HG03442 (cell line): ENCODE data around the gene FAM240B.

ENCODE experiments used
- ATAC-seq: cut with Tn5 transposase; IDR thresholded peaks from one replicate; pipeline ENCODE4 v1.9.1; 2021; ENCODE audit warnings: mild to moderate bottlenecking, moderate library complexity; ENCODE audit not compliant: unreplicated experiment

FAM240B gene

DNA sequence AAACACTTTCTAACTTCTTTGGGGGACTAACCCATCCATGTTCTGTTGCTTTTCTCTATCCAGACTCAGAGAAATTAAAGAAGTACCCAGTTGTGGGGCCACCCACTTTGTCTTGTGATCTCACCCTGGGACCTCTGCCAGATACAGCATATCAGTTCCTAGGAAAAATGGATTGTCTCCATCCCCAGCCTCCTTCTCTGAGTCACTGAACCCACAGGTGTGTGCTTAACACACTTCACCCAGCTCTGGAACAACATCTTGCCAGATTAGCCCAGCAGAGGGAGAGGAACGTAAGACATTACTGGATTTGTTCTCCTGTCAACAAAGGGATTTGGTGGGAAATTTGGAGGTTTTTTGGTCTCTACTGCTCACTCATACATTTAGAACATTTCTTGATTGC lies 19.2 kb downstream of the FAM240B start:
- ATAC-seq, result no peak

DNA sequence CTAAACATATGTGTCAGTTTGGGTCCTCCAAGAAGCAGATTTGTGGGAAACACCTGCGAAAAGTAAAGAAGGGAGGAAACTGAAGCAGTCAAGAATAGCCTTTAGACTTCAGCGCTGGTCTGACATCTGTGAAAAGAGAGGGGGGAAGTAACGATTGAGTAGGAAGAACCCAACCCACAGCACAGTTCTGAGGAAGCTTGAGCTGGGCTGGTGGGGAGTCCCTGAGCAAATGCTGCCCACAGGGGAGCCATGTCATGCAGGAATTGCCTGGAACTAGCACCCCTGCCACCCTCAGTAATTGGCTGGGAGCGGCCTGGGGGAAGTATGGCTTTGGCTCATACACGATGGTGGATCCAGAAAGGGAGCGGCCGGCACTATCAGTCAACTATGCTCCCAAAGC lies 20.6 kb downstream of the FAM240B start:
- no peak for ATAC-seq

DNA sequence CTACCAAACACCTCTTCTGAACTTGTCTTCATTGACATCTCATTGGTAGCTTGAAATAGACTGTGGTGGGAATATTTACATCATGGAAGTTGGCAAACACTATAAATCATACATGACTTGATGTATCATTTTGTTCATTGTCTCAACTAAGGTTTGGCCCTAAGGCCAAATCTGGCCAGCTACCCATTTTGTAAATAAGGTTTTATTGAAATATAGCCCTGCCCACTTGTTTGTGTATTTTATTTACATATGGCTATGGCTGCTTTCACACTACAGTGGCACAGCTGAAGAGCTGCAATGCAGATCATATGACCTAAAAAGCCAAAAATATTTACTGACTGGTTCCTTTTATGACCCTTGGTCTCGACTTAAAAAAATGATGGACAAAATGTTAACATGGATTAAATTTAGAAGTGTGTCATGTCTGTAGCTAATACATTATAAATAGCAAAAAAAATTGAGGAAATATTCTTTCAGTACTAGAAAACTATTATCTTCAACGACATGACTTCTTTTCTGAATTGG lies 22.1 kb downstream of the FAM240B start:
- ATAC-seq, result no peak

DNA sequence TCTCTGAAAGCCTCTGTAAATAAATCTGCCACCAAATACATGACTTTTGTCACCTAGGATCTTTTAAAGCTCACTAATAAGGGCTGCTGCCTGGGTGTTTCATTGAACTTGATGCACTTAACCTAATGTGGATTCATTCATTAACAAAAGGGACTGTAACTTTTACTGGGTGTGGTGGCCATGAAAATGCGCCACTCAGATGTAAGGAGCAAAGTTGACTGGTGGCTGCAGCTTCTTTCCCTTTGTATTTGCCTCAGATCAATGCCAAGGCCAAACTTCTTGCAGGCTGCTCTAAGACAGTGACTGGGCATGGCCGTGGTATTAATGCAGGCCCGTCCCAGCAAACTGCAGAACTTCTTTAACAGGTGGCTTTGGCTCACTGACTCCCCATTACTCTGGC lies 22.9 kb downstream of the FAM240B start:
- no peak for ATAC-seq

- no peak for ATAC-seq
Observed at GRCh38 chr9:38694676-38695075, 25.3 kb downstream of the FAM240B start.

- no peak for ATAC-seq
Observed at GRCh38 chr9:38692707-38693106, 27.2 kb downstream of the FAM240B start.

DNA sequence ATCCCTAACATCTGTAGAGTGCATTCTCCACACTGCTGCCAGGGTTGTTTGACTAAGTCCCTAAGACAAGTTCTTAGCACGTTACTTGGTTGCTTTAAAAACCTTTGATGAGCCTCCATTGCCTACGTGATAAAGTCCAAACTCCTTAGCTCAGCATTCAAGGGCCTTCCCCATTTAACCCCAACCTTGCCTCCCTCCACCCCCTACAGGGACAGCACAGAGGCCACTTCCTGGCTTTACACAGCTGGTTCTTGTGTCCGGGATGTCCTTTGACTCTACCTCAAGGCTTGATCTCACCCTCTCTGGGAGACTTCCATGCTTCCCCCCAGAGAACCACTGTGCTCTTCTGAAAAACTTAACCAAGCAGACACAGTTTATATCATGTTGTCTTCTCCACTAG lies 29.4 kb downstream of the FAM240B start:
- ATAC-seq, result peak; percentile 46

DNA sequence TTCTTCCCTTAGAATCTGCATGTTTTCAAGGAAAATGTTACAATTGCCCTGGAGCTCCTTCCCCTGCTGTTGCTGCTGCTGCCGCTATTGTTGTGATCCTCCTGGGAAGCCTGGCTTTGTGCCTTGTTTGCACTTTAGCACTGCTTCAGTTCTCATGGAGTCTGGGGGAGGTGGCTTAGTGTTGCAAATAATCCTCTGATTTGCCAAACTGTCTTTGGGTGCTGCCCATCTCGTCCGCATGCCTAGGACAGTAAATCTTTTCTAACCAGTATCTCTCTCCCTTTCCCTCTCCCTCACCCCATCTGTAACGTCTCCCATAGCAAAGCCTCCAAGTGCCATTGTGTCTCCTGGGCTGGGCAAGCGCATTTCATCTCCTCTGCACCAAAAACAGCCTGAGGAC lies 30.3 kb downstream of the FAM240B start:
- ATAC-seq, result no peak

DNA sequence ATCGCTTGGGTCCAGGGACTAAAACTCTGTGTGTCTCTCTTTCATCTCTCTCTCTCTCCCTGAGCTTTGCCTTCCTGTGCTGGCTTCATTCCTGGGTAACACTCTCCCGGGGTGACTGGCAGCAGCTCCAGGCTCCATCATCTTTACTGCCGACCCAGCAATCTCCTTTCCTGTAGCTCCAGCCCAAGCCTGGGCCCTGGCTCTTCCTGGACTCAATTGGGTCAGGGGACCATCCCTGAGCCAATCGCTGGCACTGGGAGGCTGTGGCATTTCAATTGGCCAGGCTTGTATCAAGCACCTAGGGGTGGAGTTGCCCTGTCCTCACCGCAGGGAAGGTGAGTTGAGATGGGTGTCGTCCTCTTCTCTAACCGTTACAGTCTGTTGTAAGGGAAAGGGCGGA lies 31.9 kb downstream of the FAM240B start:
- no peak for ATAC-seq

GRCh38 chr9:38687389-38687842 lies 32.5 kb downstream of the FAM240B start:
- peak; percentile 56 for ATAC-seq

DNA sequence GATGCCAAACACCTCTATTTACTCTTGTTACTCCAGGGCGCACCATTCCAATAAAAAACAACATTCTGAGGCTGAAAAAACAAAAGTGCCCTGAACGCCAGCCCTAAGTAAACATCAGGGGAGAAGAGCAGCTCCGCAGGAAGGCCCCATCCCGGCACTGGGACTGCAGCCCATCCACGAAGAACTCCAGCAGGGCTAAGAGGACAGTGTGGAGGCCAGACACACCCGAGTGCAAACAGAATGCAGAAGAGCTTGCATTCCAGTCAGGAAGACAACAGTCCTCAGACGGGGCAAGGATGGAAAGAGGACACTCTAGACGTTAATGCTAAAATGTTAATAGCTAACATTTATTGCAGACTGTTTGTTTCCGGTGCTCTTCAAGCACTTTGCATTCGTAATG lies 33.0 kb downstream of the FAM240B start:
- ATAC-seq, result no peak

DNA sequence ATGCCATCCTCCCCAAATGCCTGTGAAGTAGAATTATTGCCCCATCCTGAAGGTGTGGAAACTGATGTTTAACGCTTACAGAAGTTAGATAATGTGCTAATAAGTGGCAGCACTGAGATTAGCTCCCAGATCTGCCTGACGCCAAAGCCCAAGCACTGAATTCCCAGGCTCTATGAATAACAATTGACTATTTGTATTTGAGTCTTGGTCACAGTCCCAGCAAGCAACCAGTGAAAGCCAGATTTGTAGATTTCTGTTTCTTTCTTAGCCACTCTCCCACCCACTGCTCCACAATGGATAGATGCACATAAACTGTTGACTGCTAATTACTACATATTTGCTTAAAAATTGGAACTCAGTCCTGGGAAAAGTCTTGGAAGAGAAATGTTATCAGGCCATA lies 34.4 kb downstream of the FAM240B start:
- ATAC-seq, result no peak

GRCh38 chr9:38683336-38683735 lies 36.6 kb downstream of the FAM240B start:
- no peak for ATAC-seq

GRCh38 chr9:38682713-38683112 lies 37.2 kb downstream of the FAM240B start:
- no peak for ATAC-seq

DNA sequence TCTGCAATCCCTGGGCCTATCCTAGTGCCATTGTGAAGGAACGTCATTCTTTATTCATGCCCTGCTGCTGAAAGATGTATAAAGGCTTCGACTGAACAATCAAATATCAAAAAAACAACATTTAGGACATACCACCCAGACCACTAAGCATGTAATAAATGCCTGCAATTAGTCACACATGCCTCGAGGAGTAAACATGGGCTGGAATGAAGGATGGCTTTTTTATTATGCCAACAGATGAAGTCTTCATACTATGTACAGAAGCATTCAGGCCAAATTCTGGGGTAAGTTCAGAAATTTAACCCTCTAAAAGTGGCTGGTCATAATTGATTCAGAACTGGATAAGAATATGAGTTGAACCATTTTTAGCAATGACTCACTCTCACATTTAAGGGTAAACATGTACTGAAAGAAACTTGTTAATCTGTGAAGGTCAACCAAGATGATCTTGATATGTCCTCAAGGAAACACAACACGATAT lies 38.1 kb downstream of the FAM240B start:
- peak; percentile 65 for ATAC-seq

DNA sequence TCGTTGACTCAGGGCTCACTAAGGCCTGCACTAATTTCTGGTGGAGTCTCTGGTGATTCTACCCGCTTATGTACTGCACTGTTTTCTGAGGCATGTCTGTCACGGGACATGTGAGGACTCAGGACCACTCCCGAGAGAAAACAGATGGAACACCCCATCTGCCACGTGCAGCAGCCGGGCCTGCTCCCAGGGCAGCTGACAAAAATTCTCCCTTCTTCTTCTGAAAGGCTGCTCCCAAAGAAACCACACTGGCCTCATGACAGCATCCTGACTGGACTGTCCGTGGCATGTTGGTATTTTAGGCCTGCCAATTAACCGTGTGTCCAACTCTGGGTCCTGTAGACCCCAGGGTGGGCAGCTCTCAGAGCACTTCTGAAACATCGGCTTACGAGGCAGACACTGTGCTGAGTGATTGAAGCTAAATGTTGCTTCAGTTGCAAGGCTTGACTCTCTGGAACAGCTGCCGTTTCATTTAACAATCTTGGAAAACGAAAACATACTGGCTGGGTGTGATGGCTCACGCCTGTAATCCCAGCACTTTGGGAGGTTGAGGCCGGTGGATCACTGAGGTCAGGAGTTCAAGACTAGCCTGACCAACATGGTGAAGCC lies 39.0 kb downstream of the FAM240B start:
- no peak for ATAC-seq

GRCh38 chr9:38677660-38678303 lies 42.2 kb downstream of the FAM240B start:
- no peak for ATAC-seq

GRCh38 chr9:38675831-38676230 lies 44.1 kb downstream of the FAM240B start:
- ATAC-seq, result no peak

DNA sequence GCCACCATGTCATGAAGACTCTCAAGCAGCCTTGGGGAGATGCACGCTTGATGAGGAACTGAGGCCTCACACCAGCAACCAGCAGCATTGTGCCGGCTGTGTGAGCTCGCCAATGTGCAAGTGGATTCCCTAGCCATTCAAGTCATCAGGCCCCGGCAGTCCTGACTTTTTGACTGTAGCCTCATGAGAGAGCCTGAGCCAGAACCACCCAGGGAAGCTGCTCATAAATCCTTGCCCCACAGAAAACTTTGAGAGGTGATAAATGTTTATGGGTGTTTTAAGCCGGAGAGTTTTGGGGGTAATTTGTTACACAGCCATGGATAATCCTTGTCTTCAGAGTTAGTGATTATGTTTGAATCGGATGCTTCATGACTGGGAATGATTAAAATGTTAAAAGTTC lies 44.7 kb downstream of the FAM240B start:
- ATAC-seq, result no peak

- ATAC-seq, result no peak
Observed at GRCh38 chr9:38673399-38674193, 46.3 kb downstream of the FAM240B start.

- peak; percentile 40 for ATAC-seq
Observed at GRCh38 chr9:38671748-38672147, 48.2 kb downstream of the FAM240B start.

DNA sequence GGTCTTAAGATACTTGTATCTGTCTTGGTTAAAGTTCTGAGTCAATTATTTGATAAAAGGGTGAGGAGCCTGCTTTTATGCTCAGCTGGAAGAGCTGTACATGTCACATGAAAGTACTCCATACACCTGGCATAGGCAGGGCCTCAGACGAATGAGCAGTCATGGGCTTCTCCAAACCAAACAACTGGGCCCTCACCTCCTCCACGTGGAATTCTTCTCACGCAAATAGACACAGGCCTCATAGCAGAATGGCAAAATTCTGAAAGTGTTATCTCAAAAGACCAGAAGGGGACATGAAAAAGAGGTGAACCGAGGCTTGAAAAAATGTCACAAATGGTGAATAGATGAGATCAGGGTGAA lies 48.6 kb downstream of the FAM240B start:
- ATAC-seq, result peak; percentile 3
